DMS53 treated with DMSO at 0.1 percent for 48 hours (cell line): ENCODE data around the gene TMEM132C.

Experiments used
- DNase-seq: peaks from one replicate; lab custom pipeline; 2025; ENCODE audit not compliant: unreplicated experiment; lab: John Stamatoyannopoulos, UW

The TMEM132C gene

DNA sequence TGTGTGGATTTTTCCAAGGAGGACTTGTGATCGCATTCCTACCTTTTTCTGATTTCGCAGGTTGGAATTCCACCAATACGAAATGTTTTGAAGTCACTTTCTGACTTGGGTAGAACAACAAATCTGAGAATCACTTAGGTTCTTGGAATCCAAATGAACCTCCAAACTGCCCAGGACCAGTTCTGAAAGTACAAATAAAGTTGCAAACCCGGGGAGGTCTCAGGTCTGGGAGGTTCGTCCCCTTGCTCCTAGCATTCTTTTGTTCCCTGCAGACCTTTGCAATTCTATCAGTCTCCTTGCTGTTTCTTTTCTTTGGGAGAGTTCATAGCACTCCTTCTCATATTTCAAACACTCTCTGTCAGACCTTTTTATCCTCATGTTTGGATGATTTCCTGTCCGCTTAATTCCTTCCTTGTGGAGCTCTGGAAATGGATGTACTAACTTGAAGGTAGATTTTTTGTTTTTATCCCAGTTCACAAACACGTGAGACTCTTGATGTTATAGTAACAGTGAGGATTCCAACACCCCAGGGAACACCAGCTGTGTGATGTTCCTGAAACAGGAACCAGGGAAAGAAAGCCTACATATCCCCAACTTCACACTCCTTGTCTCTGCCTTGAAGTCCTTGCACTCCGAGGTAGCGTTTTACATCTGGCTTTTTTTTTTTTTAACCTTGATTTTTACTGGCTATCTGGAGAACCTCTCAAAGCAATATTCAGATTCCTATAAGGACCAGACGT lies 70.6 kb downstream of the TMEM132C start:
- no peak for DNase-seq

DNA sequence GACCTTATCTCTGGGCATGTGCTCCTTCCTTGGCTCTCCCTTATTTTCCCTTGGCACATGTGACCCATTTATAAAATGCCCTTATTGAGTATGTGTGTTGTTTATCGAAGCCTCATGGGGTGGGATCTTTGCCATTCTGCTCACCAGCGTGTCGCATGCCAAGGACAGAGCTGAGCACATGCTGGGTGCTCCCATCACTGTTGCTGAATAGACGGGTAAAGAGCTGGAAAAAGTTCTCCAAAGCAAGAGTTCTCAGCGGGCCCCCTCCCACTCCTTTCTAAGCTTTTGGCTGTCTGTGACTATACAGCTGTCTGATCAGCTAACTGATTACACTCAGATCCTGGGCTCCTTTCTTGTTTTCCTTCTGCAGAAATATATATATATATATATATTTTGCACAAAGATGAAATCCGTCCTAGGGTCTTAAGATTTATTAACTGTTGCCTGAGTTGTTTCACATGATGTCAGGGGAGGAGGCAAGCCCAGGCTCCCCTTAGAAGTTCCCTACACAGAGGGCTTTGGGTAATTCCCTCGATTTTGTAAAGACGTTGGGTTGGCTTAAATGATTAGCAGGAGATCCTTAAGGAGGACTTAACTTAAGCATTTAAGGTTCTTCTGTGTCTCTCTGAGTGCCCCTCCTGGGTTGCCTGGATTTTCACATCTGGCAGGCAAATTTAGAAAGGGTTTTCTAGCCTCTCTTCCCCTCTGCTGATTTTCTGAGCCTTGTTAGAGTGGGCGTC lies 71.6 kb downstream of the TMEM132C start:
- no peak for DNase-seq

DNA sequence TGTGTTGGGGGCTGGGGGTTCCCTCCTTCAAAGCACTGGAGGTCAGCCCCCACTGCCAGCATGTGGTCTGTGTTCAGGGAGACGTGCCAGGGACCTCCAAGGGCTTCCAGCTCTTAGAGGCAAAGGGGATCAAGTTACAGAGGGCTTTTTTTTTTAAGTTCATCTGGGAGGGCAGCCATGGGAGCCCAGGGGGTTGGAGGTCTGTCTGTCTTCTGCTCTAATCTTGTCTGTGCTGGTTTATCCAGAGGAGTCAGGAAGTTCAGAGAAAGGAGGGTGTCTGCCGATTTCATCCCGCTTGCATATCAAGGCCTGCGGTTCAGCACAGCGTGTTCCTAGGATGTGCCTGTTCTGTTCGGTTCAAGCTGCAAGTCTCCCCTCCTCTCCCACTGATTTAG lies 72.2 kb downstream of the TMEM132C start:
- DNase-seq, result no peak

DNA sequence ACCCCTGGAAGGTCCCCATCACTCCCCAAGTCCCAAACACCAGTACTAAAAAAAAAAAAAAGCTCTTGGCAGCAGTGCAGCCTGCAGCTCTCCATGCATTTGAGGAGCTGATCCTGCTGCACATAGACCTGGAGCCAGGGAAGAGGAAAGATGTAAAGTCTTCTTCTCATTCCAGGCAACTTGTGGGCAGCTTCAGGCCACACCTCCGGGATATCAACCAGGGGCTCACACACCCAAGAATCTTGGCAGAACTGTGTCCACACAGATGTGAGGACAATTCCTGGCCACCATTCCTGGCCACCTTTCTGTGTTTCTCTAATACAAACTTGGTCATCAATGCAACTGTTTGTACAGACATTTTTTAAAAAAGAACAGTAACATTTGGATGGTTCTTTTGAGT lies 72.7 kb downstream of the TMEM132C start:
- no peak for DNase-seq

DNA sequence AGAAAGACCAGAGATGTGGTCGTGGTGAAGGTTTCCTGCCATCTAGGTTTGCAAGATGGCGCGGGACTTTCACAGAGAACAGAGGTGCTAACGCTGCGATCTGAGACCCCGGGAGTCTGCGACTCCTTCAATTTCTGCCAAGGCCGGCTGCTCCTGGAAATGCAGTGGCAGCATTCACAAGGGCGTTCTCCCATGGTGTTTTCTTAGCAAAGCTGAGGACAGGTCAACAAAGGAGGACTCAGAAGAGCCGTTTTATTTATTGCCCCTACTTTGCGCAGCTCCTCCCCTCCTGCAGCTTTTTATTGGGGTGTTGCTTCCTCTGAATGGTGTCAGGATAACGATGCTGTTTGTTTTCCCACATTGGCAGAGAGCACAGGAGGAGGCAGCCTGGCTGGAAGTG lies 86.3 kb downstream of the TMEM132C start:
- no peak for DNase-seq

DNA sequence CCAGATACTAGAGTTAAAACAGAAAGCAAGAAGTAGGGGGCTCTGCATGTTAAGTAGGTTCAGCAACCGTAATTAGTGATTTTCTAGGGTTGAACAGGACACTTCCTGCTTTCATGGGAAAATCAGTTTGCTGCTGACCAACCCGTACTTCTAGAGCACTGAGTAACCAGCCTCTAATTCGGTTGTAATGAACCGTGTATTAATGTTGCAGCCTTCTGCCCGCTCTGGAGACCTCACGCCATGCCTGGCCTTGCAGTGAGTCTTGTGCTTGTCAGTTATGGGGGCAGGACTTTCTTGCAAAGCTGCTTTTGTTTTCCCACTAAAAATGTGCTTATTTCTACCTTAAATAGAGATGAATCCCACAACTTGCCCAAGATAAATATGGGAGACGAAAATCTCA lies 89.6 kb downstream of the TMEM132C start:
- no peak for DNase-seq

DNA sequence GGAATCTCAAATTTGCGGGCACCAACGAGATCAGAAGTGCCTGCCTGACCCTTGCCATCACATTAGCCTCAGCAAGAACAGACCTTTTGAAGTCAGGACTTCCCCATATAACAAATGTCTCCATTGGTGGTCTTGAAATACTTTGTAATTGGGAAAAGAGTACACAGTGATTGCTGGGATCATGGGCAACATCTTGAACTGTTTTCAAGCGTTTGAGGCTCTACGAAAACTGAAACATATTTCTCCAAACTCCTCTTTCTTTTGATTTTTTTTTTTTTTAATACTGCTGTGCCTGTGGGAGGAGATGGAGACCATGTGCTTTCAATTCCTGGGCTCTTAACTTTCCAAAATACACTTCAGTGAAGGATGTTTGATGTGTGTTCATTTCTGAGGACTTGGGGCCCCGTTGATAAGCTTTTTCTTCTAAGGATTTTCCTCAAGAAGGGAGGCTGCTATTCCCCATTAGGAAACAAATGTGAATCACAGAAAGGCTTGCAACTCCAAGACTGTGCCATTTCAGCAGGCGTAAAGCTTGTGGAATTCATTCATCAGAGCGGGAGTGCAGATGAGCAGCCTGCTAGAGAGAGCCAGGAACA lies 94.5 kb downstream of the TMEM132C start:
- DNase-seq, result no peak

DNA sequence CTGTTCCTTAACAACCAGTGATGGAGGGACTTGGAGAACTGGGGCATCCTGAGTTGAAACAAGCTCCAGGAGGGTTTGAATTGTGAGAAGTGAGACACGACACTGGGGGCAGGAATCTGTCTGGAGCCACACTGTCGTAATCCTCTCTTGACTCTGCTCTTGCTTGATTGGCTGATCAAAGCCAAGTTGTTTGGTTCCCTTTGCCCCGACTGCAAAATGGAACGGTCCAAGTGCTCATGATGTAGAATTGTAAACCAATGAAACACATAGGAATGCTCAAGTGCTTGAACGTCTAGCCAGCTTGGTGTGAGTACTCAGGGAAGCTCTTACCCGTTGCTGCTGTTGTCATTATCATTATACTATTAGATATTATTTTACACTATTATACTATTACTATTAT lies 98.1 kb downstream of the TMEM132C start:
- no peak for DNase-seq

DNA sequence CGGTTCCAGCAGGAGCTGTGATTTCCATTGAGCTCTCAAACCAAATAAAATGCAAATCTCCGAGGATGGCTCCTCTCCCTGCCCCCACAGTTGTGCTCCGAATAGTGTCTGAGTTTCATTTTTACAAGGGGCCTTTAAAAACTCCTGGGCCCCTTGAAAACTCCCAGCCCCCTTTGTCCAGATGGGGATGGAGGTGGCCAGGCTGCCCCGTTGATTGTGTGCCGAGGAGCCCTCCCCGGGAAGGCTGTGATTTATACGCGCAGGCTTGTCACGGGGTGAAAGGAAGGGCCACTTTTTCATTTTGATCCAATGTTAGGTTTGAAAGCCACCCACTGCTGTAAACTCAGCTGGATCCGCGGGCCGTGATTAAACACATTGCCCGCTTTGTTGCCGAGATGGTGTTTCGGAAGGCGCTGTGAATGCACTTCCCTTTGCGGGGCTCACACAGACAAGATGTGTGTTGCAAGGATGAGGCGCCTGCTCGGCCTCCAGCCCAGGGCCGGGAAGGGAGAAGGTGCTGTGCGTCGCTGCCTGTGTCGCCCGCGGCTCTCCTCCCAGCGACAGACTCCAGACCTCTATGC lies 98.8 kb downstream of the TMEM132C start:
- no peak for DNase-seq

DNA sequence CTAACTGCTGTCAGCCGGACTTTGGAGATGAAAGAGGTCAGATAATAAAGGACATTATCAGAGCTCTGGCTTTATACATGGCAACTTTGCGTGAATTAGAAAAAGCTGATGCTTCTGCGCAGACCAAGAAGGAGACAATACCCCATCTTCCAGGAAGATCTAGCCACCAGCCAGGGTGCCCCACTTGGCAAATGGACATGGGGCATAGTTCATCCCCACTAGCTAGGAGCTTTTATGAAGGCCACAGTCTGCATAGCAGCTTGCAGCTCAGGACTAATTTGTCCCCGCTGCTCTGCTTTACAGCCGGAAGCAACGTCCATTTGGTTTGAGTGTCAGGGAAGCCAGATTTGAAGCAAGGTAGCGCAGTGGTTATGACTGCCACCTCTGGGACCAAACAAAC lies 101.0 kb downstream of the TMEM132C start:
- no peak for DNase-seq

DNA sequence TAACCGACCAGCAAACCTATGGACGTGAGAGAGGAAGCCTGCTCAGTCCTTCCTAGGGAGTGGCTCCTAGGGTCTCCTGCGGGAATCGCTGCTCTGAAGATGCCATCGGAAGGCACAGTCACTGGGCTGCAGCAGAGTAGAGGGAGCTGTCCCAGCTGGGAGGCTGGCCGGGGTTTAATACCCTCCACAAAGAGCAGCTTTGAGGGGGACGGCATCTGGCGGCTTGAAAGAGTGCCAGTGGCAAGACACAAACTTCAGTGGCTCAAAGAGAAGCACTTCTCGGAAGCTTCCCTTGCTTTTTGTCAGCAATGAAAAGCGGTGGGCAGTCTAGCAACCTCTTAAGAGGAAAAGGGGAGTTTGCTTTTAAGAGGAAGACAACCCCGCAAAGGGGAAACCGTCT lies 114.6 kb downstream of the TMEM132C start:
- DNase-seq, result no peak

DNA sequence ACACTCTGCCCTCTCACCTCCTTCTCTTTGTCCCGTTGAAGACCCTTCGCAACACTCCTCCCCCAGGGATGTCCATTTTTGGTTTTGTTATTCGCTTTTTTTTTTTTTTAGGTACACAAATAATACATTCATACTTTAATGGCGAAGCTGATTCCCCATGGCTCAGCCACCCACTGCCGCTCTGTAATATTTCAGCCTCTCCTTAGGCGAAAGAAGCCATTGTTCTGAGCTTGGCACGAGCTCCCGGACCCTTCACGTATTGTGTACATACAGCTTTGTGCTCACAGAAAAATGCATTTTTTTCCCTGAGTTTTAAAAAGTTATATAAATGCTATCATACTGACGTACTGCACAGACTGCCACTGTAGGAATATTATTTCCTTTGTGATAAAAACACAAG lies 115.0 kb downstream of the TMEM132C start:
- no peak for DNase-seq

DNA sequence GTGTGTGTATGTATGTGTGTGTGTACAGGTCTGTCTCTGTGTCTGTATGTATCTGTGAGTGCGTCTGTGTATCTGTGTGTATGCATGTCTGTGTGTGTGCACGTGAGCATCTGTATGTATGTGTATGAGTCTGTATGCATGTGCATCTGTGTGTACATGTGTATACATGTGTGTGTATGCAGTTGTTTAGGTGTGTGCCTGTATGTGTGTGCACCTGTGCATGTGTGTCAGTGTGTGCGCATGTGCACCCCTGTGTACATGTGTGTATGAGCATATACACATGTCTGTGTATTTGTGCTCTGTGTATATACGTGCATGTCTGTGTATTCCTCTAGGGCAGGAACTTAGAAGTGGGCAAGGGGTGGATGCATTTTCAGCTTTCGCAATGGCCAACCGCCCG lies 116.0 kb downstream of the TMEM132C start:
- DNase-seq, result no peak

DNA sequence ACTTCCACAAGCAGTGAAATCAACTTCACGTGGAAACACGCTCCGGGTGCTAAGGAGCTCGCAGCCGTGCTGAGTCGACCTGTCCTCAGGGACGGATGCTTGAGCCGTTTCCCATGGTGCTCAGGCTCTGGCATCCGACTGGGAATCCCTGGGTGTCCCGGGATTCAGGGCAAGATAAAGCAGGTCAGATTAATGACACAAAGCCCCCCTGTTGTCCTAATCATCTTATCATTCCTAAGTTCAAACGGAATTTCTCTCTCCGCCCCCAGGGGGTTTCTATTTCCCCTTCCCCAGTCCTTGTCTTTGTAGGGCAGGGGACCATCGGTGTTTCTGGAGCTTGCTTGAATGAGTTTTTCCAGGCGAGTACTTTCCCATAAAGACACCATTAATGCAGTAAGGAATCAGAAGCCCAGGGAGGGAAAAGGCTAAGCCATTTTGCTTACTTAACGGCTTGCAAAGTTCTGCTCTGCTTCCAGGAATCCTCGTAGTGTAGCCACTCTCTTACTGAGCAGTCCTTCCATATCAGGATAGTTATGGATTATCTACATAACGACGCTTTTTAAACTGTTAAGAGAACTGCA lies 116.5 kb downstream of the TMEM132C start:
- no peak for DNase-seq

DNA sequence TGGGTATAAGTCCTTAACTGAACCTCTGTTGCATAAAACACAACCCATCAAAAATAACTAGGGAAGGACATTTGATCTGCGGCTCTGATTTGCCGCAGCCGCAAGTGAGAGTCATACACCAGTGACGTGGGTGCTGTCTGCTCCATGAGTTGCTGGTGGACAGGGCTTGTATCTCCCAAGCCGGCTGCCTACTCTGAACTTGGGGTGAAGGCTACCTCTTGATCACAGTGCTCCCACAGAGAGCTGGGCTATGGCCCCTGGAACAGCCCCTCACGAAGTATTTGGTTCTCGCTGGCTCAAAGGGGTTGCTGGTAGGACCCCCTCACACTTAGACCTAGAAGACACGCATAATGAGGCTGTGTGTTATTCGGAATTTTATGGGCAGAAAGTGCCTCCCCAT lies 118.8 kb downstream of the TMEM132C start:
- no peak for DNase-seq

DNA sequence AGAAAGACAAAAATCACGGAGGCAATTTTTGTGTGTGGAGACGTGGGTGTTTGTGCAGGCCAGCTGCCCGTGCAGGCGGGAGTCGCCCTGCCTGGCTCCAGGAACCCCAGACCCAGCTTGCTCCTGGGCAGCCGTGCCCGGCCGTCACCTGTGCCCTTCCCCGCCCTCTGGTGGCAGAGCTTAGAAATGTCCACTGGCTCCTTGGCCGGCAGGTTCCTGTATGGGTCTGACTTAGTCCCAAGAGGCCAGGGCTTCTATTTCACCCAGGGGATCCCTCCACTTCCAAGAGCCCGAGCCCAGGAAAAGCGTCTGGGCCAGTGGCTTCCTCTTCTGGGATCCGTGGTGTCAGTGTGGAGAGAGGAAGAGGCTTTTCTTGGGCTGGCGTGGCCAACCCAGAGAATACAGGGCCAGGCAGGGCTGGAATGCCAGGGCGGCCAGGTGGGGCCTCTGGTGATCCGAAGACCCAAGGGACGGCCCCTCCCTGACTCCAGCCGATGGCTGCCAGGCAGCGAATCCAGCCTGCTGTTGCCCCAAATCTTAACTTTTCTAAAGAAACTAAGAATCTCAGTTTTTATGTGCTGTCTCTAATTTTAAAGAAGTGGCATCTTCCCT lies 120.9 kb downstream of the TMEM132C start:
- no peak for DNase-seq

DNA sequence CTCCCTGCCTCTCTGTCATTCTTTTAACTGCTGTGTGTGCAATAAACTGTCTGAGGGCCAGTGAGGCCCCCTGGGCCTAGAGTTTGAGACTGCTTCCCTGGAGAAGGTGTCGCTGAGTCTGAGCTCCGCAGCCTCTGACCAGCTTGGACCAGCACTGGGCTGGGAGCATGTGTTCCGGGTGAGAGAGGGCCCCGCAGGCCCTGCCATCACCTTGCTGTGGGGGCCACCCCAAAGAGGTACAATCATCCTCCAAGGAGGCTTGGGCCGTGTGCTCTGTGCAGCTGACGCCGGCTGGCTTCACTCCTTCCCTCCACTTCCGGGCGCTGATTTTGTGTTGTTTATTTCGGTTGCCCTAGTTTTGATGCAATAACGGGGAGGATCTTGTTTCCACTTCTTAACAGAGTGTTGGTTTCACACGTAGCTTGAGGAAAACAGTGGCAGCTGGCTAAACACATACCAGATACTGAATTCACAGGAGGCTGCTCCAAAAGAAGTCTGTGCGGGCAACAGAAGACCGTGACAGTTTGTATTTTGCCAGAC lies 121.6 kb downstream of the TMEM132C start:
- DNase-seq, result no peak

DNA sequence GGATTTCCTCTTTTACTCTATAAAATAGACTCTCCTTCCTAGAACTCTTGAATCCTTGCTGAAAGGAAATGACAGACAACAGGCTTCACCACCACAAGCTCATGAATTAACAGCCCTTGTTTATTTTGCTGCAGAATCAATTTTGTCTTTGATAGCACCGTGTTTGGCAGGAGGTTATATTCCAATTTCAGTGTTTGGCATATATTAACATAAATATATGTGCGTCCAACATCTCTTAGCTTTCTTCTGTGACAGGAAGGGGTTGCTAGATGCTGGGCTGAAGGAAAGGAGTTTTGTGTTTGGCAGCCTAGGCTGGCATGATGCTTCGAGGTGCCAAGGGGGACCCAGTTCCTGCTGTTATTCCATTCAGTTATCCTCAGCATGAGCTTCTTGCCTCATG lies 126.4 kb downstream of the TMEM132C start:
- DNase-seq, result no peak

DNA sequence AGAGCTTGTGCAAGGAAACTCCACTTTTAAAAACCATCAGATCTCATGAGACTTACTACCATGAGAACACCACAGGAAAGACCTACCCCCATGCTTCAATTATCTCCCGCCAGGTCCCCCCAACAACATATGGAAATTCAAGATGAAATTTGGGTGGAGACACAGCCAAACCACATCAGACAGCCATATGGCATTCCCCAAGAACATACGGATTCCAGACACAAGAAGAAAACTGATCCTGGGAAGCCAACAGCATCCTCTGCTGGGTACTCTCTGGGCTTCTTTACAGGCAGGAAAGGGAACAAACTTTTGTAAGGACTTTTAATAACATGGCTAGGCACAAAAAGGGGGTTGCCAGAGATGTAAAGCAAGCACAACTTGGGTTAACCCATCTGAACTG lies 127.2 kb downstream of the TMEM132C start:
- DNase-seq, result no peak

DNA sequence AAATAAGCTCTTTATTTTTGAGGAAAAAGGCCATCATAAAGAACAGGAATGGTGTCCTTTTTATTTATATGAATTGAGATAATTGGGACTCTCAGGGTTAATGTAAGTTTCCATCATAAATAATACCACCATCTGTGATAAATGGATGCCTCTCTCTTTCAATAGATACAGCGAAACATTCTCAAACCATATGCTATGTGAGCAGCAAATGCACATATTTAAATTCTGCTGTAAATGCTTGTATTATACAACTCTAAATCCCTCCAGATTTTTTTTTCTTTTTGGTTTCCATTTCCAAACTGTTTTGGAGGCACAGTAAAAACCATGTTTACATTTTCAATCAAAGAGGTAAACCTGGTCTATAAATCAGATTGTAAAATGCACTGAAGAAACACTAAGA lies 132.3 kb downstream of the TMEM132C start:
- DNase-seq, result no peak
